PFSK-1 (cell line): Measurements from ENCODE around the gene PPL.

Experiments
- FOXP2 ChIP-seq: optimal IDR thresholded peaks from 2 replicates; pipeline ENCODE3; 2011; ENCODE audit warnings: borderline replicate concordance, control low read depth, inconsistent platforms; ENCODE audit not compliant: insufficient read depth; ENCODE audit errors: extremely low read length, extremely low read depth
- POLR2AphosphoS5 ChIP-seq: IDR thresholded peaks from 2 replicates; pipeline ENCODE4 v1.6.1; 2012; ENCODE audit warnings: low read depth, mild to moderate bottlenecking, control low read depth, low read length, moderate library complexity
- REST ChIP-seq, 2 experiments: IDR thresholded peaks; 2 replicates each; pipeline versions ENCODE4 v1.6.1 to v1.8.0; 2011 to 2012; ENCODE audit warnings: low read depth in 2 of 2, low read length in 2 of 2, control low read depth in 1 of 2, inconsistent platforms in 1 of 2, mild to moderate bottlenecking in 1 of 2, moderate library complexity in 1 of 2; ENCODE audit not compliant: insufficient read depth in 1 of 2
- SIN3A ChIP-seq: IDR thresholded peaks from 2 replicates; pipeline ENCODE4 v1.6.1; 2012; ENCODE audit warnings: mild to moderate bottlenecking, low read length, moderate library complexity, borderline replicate concordance; ENCODE audit not compliant: insufficient read depth
- TAF1 ChIP-seq: IDR thresholded peaks from 2 replicates; pipeline ENCODE4 v1.6.1; 2012; ENCODE audit warnings: low read length, control low read depth, borderline replicate concordance; ENCODE audit not compliant: insufficient read depth

The PPL gene

GRCh38 chr16:4922721-4923342 is 14.1 kb downstream of the PPL start:
- TF ChIP-seq SIN3A, result no peak
- no peak for TF ChIP-seq POLR2AphosphoS5
- TF ChIP-seq TAF1, result no peak
- no peak for TF ChIP-seq REST (IDR thresholded peaks at IDR 0.05; ENCODE audit: insufficient read depth in 1 of 2, low read depth in 2 of 2, low read length in 2 of 2)
- TF ChIP-seq FOXP2, result no peak

- TF ChIP-seq SIN3A (no peak), POLR2AphosphoS5 (no peak), FOXP2 (no peak), TAF1 (no peak), REST (IDR thresholded peaks at IDR 0.05; ENCODE audit: insufficient read depth in 1 of 2, low read depth in 2 of 2, low read length in 2 of 2) (no peak)
Measured at GRCh38 chr16:4920826-4921225, 16.1 kb downstream of the PPL start.

GRCh38 chr16:4918781-4919251 is 18.1 kb downstream of the PPL start:
- TF ChIP-seq REST (IDR thresholded peaks at IDR 0.05; ENCODE audit: insufficient read depth in 1 of 2, low read depth in 2 of 2, low read length in 2 of 2), result no peak
- TF ChIP-seq POLR2AphosphoS5, result no peak
- no peak for TF ChIP-seq FOXP2
- no peak for TF ChIP-seq TAF1
- TF ChIP-seq SIN3A, result no peak

- TF ChIP-seq POLR2AphosphoS5 (no peak), SIN3A (no peak), FOXP2 (no peak), REST (IDR thresholded peaks at IDR 0.05; ENCODE audit: insufficient read depth in 1 of 2, low read depth in 2 of 2, low read length in 2 of 2) (no peak), TAF1 (no peak)
Measured at GRCh38 chr16:4917117-4917516, 19.8 kb downstream of the PPL start.
